ENCODE measurements around the gene XAF1. TPM values are rescaled to one million over a fixed set of nuclear protein-coding genes. Genes with fewer than 3 reads are reported as not detected.

The XAF1 gene, protein sequence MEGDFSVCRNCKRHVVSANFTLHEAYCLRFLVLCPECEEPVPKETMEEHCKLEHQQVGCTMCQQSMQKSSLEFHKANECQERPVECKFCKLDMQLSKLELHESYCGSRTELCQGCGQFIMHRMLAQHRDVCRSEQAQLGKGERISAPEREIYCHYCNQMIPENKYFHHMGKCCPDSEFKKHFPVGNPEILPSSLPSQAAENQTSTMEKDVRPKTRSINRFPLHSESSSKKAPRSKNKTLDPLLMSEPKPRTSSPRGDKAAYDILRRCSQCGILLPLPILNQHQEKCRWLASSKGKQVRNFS
- 3.2 and 4.4 TPM in 2 replicates for total RNA-seq

GRCh38 chr17:6755731-6756184, at the start of gene XAF1:
Gene XAF1, plus strand, starts transcription at chr17:6756046. Its CDS starts 33 bp downstream, at chr17:6756079.

GRCh38 chr17:6713130-6713917, 42.5 kb upstream of the XAF1 start, which contains the start of gene SLC13A5:
Gene SLC13A5, minus strand, starts transcription at chr17:6713369. Its CDS starts 36 bp downstream, at chr17:6713333.

GRCh38 chr17:6775871-6776405, 20.1 kb downstream of the XAF1 start, which contains the start of gene FBXO39:
Gene FBXO39, plus strand, starts transcription at chr17:6776215. Its CDS starts 3,654 bp downstream, at chr17:6779869.

Other genes with a start within 250 kb of the XAF1 start
- gene PITPNM3, start 199.5 kb upstream of the XAF1 start, total RNA-seq: 0.90 and 2.1 TPM in 2 replicates
- 7.9 and 15.1 TPM in 2 replicates for gene KIAA0753, start 115.3 kb upstream of the XAF1 start, total RNA-seq
- 150 and 225 TPM in 2 replicates for gene TXNDC17, start 115.0 kb upstream of the XAF1 start, total RNA-seq
- gene MED31, start 104.4 kb upstream of the XAF1 start, total RNA-seq: 13.4 and 16.4 TPM in 2 replicates
- gene C17orf100, start 104.3 kb upstream of the XAF1 start, total RNA-seq: 1.6 and 2.9 TPM in 2 replicates
- not detected in 2 replicates for gene SLC13A5, start 42.7 kb upstream of the XAF1 start, total RNA-seq
- not detected in 2 replicates for gene FBXO39, start 20.2 kb downstream of the XAF1 start, total RNA-seq
- gene TEKT1, start 75.7 kb downstream of the XAF1 start, total RNA-seq: not detected in 2 replicates
- gene ALOX12, start 240.0 kb downstream of the XAF1 start, total RNA-seq: not detected in 2 replicates